DMS114 treated with DMSO at 0.1 percent for 48 hours (cell line): ENCODE data around the gene CXCR6.

ENCODE experiments used
- DNase-seq: peaks from one replicate; lab custom pipeline; 2025; ENCODE audit not compliant: unreplicated experiment; lab: John Stamatoyannopoulos, UW

CXCR6 gene

GRCh38 chr3:45921158-45922038 lies 21.9 kb upstream of the CXCR6 start:
- DNase-seq = no peak

GRCh38 chr3:45922039-45922326 lies 21.3 kb upstream of the CXCR6 start:
- no peak for DNase-seq

- no peak for DNase-seq
These were observed 20.2 kb upstream of the CXCR6 start for GRCh38 chr3:45922950-45923590.

- DNase-seq = no peak
These were observed 19.5 kb upstream of the CXCR6 start for GRCh38 chr3:45923755-45924154.

GRCh38 chr3:45927881-45928280 lies 15.4 kb upstream of the CXCR6 start:
- no peak for DNase-seq

- DNase-seq = peak; percentile 8
These were observed 14.1 kb upstream of the CXCR6 start for GRCh38 chr3:45929042-45929679.

GRCh38 chr3:45931496-45931895 lies 11.8 kb upstream of the CXCR6 start:
- no peak for DNase-seq

GRCh38 chr3:45932112-45932511 lies 11.2 kb upstream of the CXCR6 start:
- no peak for DNase-seq

- no peak for DNase-seq
These were observed 9.7 kb upstream of the CXCR6 start for GRCh38 chr3:45933591-45933990.

- DNase-seq = no peak
These were observed 7.0 kb upstream of the CXCR6 start for GRCh38 chr3:45936261-45936660.

GRCh38 chr3:45937206-45938042 lies 5.8 kb upstream of the CXCR6 start:
- DNase-seq = no peak

GRCh38 chr3:45938043-45938435 lies 5.2 kb upstream of the CXCR6 start:
- DNase-seq = no peak

- peak; percentile 80 for DNase-seq
These were observed 4.4 kb upstream of the CXCR6 start for GRCh38 chr3:45938864-45939263.

- DNase-seq = no peak
These were observed 3.9 kb upstream of the CXCR6 start for GRCh38 chr3:45939341-45939771.

- no peak for DNase-seq
These were observed 3.1 kb upstream of the CXCR6 start for GRCh38 chr3:45940004-45940780.

GRCh38 chr3:45940781-45941365 lies 2.4 kb upstream of the CXCR6 start:
- DNase-seq = no peak

- DNase-seq = no peak
These were observed 1.0 kb upstream of the CXCR6 start for GRCh38 chr3:45942051-45942825.

GRCh38 chr3:45944830-45945620 lies 1.8 kb downstream of the CXCR6 start:
- no peak for DNase-seq

GRCh38 chr3:45946307-45946706 lies 3.0 kb downstream of the CXCR6 start:
- DNase-seq = no peak
